Osteocyte (in vitro differentiated cells): ENCODE data around the gene HUNK. TPM values are rescaled to one million over a fixed set of nuclear protein-coding genes. Genes with fewer than 3 reads are reported as not detected.

Source experiments
- DNase-seq: peaks from one replicate; pipeline ENCODE4 v3.0.0; 2021; ENCODE audit warnings: mixed read lengths; ENCODE audit not compliant: unreplicated experiment; ENCODE audit errors: extremely low spot score
- H3K27ac Mint-ChIP-seq: one replicate; pipeline ENCODE4 v1.8.0; 2021; ENCODE audit warnings: mild to moderate bottlenecking, mixed read lengths; ENCODE audit not compliant: unreplicated experiment
- H3K27me3 Mint-ChIP-seq: one replicate; pipeline ENCODE4 v1.8.0; 2021; ENCODE audit warnings: mixed read lengths; ENCODE audit not compliant: unreplicated experiment
- H3K36me3 Mint-ChIP-seq: one replicate; pipeline ENCODE4 v1.8.0; 2021; ENCODE audit warnings: mixed read lengths; ENCODE audit not compliant: unreplicated experiment
- H3K4me1 Mint-ChIP-seq: one replicate; pipeline ENCODE4 v1.8.0; 2021; ENCODE audit warnings: mixed read lengths; ENCODE audit not compliant: unreplicated experiment
- H3K4me3 Mint-ChIP-seq: one replicate; pipeline ENCODE4 v1.8.0; 2021; ENCODE audit warnings: mild to moderate bottlenecking, moderate library complexity, mixed read lengths; ENCODE audit not compliant: unreplicated experiment
- H3K9me3 Mint-ChIP-seq: one replicate; pipeline ENCODE4 v1.8.0; 2021; ENCODE audit warnings: mixed read lengths; ENCODE audit not compliant: unreplicated experiment
- CTCF ChIP-seq: fragments of 200-600 bp; sonication (generic); IDR thresholded peaks from 2 replicates; pipeline ENCODE4 v1.5.0; 2021; ENCODE audit warnings: antibody characterized with exemption, mild to moderate bottlenecking, moderate library complexity
- total RNA-seq: library from RNA; stranded (reverse); gene quantifications from 2 replicates; pipeline ENCODE4 v1.2.1, GENCODE V29; 2021

HUNK gene
- total RNA-seq, 1 donor from 2014 or later = 0.83 TPM

- no peak overlapping the region for H3K4me3 Mint-ChIP-seq
- no peaks in the 10 kb centered on the region for H3K36me3 Mint-ChIP-seq
- H3K4me1 Mint-ChIP-seq = peaks cover 4% of the 10 kb centered on the region
- TF ChIP-seq CTCF = no peak
- peaks cover 4% of the 10 kb centered on the region for H3K9me3 Mint-ChIP-seq
- no peaks in the 10 kb centered on the region for H3K27me3 Mint-ChIP-seq
- DNase-seq = no peak
- no peak overlapping the region for H3K27ac Mint-ChIP-seq
These were observed 45.5 kb downstream of the HUNK start for GRCh38 chr21:31918250-31918775.

GRCh38 chr21:31920275-31920674 lies 47.5 kb downstream of the HUNK start:
- no peaks in the 10 kb centered on the region for H3K36me3 Mint-ChIP-seq
- H3K27ac Mint-ChIP-seq = no peak overlapping the region
- TF ChIP-seq CTCF = no peak
- H3K9me3 Mint-ChIP-seq = peaks cover 4% of the 10 kb centered on the region
- no peaks in the 10 kb centered on the region for H3K27me3 Mint-ChIP-seq
- H3K4me1 Mint-ChIP-seq = no peaks in the 10 kb centered on the region
- no peak overlapping the region for H3K4me3 Mint-ChIP-seq
- DNase-seq = no peak

GRCh38 chr21:31921079-31921478 lies 48.3 kb downstream of the HUNK start:
- no peak for TF ChIP-seq CTCF
- Mint-ChIP-seq H3K4me1 (no peaks in the 10 kb centered on the region), H3K4me3 (no peak overlapping the region), H3K27me3 (no peaks in the 10 kb centered on the region), H3K36me3 (no peaks in the 10 kb centered on the region), H3K9me3 (peaks cover 4% of the 10 kb centered on the region), H3K27ac (no peak overlapping the region)
- DNase-seq = no peak

- Mint-ChIP-seq H3K4me3 (no peak overlapping the region), H3K9me3 (peaks cover 7% of the 10 kb centered on the region), H3K4me1 (peaks cover 2% of the 10 kb centered on the region), H3K36me3 (peaks cover 3% of the 10 kb centered on the region), H3K27me3 (no peaks in the 10 kb centered on the region), H3K27ac (no peak overlapping the region)
- TF ChIP-seq CTCF = no peak
- no peak for DNase-seq
These were observed 50.1 kb downstream of the HUNK start for GRCh38 chr21:31922881-31923280.

GRCh38 chr21:31923756-31924155 lies 50.9 kb downstream of the HUNK start:
- H3K4me1 Mint-ChIP-seq = peaks cover 11% of the 10 kb centered on the region
- H3K4me3 Mint-ChIP-seq = no peak overlapping the region
- DNase-seq = no peak
- H3K27me3 Mint-ChIP-seq = no peaks in the 10 kb centered on the region
- peaks cover 3% of the 10 kb centered on the region for H3K36me3 Mint-ChIP-seq
- H3K27ac Mint-ChIP-seq = no peak overlapping the region
- H3K9me3 Mint-ChIP-seq = peaks cover 7% of the 10 kb centered on the region
- TF ChIP-seq CTCF = no peak
